ENCODE measurements around the gene ZC3HAV1.
A peak's percentile ranks its signal among the peaks of the same experiment; 100 is the strongest.

Gene ZC3HAV1

GRCh38 chr7:139043823-139044812 lies 65.4 kb downstream of the ZC3HAV1 start:
- H3K9ac ChIP-seq (ENCODE audit: low read length), result no peak overlapping the region
- no peak overlapping the region for H3K4me2 ChIP-seq (ENCODE audit: low read length)

GRCh38 chr7:139041378-139042085 lies 68.0 kb downstream of the ZC3HAV1 start:
- Histone ChIP-seq H3K79me2 (ENCODE audit: low read length) (peaks cover 1% of the 10 kb centered on the region; the same call in 1 of the 2 replicates), H3K36me3 (replicated peaks; ENCODE audit: low read depth, low read length) (peaks cover 27% of the 10 kb centered on the region), H2AFZ (ENCODE audit: low read depth, low read length) (no peak overlapping the region), H3K4me1 (ENCODE audit: low read length) (peaks cover 5% of the 10 kb centered on the region), H3K27me3 (ENCODE audit: low read depth, low read length) (no peaks in the 10 kb centered on the region), H3K9ac (ENCODE audit: low read length) (no peak overlapping the region), H3K4me3 (ENCODE audit: low read length) (no peak overlapping the region), H3K9me3 (ENCODE audit: insufficient read depth, low read length) (no peaks in the 10 kb centered on the region), H3K4me2 (ENCODE audit: low read length) (no peak overlapping the region), H4K20me1 (ENCODE audit: insufficient read depth, low read length) (no peaks in the 10 kb centered on the region), H3K27ac (ENCODE audit: low read length) (no peak overlapping the region)
- TF ChIP-seq EZH2phosphoT487 (IDR thresholded peaks at IDR 0.05; ENCODE audit: low read depth), result no peak
- TF ChIP-seq CTCF (IDR thresholded peaks at IDR 0.05; ENCODE audit: low read depth, low read length), result no peak

More at GRCh38 chr7:139043823-139044812, 65.4 kb downstream of the ZC3HAV1 start:
- Histone ChIP-seq H3K9me3 (ENCODE audit: insufficient read depth, low read length) (no peaks in the 10 kb centered on the region), H3K79me2 (ENCODE audit: low read length) (no peaks in the 10 kb centered on the region), H3K36me3 (replicated peaks; ENCODE audit: low read depth, low read length) (peaks cover 46% of the 10 kb centered on the region), H3K27ac (ENCODE audit: low read length) (no peak overlapping the region), H3K27me3 (ENCODE audit: low read depth, low read length) (no peaks in the 10 kb centered on the region), H2AFZ (ENCODE audit: low read depth, low read length) (no peak overlapping the region), H4K20me1 (ENCODE audit: insufficient read depth, low read length) (no peaks in the 10 kb centered on the region), H3K4me1 (ENCODE audit: low read length) (no peaks in the 10 kb centered on the region), H3K4me3 (ENCODE audit: low read length) (no peak overlapping the region)
- no peak for TF ChIP-seq CTCF (IDR thresholded peaks at IDR 0.05; ENCODE audit: low read depth, low read length)
- TF ChIP-seq EZH2phosphoT487 (IDR thresholded peaks at IDR 0.05; ENCODE audit: low read depth), result no peak

GRCh38 chr7:139038691-139039090 lies 70.8 kb downstream of the ZC3HAV1 start:
- H3K4me3 ChIP-seq (ENCODE audit: low read length), result no peak overlapping the region
- H3K9ac ChIP-seq (ENCODE audit: low read length), result no peak overlapping the region
- peaks cover 12% of the 10 kb centered on the region for H3K36me3 ChIP-seq (replicated peaks; ENCODE audit: low read depth, low read length)
- no peak for TF ChIP-seq CTCF (IDR thresholded peaks at IDR 0.05; ENCODE audit: low read depth, low read length)
- no peak for TF ChIP-seq EZH2phosphoT487 (IDR thresholded peaks at IDR 0.05; ENCODE audit: low read depth)
- no peaks in the 10 kb centered on the region for H3K9me3 ChIP-seq (ENCODE audit: insufficient read depth, low read length)
- peaks cover 28% of the 10 kb centered on the region for H3K79me2 ChIP-seq (ENCODE audit: low read length)
- no peak overlapping the region for H2AFZ ChIP-seq (ENCODE audit: low read depth, low read length)
- no peaks in the 10 kb centered on the region for H3K27me3 ChIP-seq (ENCODE audit: low read depth, low read length)
- peaks cover 16% of the 10 kb centered on the region for H3K4me1 ChIP-seq (ENCODE audit: low read length)
- H3K27ac ChIP-seq (ENCODE audit: low read length), result no peak overlapping the region
- no peaks in the 10 kb centered on the region for H4K20me1 ChIP-seq (ENCODE audit: insufficient read depth, low read length)
- no peak overlapping the region for H3K4me2 ChIP-seq (ENCODE audit: low read length)

GRCh38 chr7:139036901-139037300 lies 72.6 kb downstream of the ZC3HAV1 start:
- TF ChIP-seq EZH2phosphoT487 (IDR thresholded peaks at IDR 0.05; ENCODE audit: low read depth), result no peak
- Histone ChIP-seq H3K9ac (ENCODE audit: low read length) (peak overlapping the region; percentile 73; the same call in 1 of the 2 replicates), H3K9me3 (ENCODE audit: insufficient read depth, low read length) (no peaks in the 10 kb centered on the region), H3K27me3 (ENCODE audit: low read depth, low read length) (no peaks in the 10 kb centered on the region), H3K79me2 (ENCODE audit: low read length) (peaks cover 29% of the 10 kb centered on the region), H3K36me3 (replicated peaks; ENCODE audit: low read depth, low read length) (peaks cover 18% of the 10 kb centered on the region), H3K4me2 (ENCODE audit: low read length) (peak overlapping the region; percentile 92), H4K20me1 (ENCODE audit: insufficient read depth, low read length) (no peaks in the 10 kb centered on the region), H3K4me1 (ENCODE audit: low read length) (peaks cover 16% of the 10 kb centered on the region), H3K4me3 (ENCODE audit: low read length) (peak overlapping the region; percentile 94; the same call in 1 of the 2 replicates), H3K27ac (ENCODE audit: low read length) (no peak overlapping the region), H2AFZ (ENCODE audit: low read depth, low read length) (no peak overlapping the region)

All from OCI-LY3 (cell line).